Superior temporal gyrus (tissue), 1 donor: ENCODE data around the gene CPNE9.

ENCODE experiments used
- DNase-seq: peaks from one replicate; pipeline ENCODE4 v3.0.0-alpha.2; 2016; ENCODE audit errors: extremely low spot score

CPNE9 gene

DNA sequence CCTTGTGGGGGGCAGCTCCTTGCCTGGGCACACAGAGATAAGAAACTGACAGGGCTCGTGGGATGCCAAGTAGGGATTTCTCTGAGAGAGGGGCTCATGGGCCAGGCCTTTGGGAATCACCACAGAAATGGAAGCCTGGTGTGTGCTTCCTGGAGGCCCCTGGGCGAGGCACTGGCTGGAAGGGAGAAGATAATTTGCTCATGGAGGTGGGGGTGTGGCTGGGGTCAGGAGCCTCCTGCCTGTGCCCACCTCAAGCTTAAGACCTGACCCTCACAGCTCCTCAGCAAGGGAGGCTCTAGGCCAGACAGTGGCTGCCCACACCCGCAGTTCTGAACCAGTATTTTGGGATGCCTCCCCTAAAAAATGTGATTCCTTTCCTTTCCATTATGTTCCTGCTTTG lies 16.9 kb upstream of the CPNE9 start:
- DNase-seq, result no peak

DNA sequence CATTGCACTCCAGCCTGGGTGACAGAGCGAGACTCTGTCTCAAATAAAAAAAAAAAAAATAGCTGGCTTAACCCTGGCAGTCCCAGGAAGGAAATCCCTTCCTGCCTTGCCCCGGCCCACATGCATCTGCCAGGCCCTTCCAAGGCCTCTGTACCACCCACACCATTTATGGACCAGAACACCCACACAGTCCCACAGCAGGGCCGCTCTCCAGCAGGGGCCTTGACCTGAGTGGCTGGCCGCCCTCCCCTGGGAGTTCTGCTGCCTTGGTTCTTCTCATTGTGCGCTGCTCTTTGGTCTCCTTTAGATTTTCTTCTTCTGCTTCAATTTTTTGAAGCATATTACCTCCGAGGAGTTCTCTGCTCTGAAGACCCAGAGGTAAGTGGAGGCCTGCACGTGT lies 16.1 kb upstream of the CPNE9 start:
- no peak for DNase-seq

DNA sequence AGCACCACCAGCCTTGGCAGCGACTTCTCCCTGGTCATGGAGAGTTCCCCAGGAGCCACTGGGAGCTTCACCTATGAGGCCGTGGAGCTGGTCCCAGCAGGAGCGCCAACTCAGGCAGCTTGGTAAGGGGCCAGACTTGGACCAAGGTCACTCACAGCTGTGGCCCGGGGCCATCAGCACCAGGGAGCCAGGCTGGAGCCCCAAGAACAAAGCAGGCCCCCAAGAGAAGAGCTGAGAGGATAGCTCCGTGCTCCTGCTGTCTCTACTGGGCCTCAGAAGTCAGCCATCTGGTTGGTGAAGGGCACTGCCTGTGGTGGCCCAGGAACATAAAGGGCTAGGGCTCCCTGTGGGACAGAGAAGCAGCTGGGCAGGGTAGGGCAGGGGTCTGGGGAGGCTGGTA lies 14.7 kb upstream of the CPNE9 start:
- no peak for DNase-seq

DNA sequence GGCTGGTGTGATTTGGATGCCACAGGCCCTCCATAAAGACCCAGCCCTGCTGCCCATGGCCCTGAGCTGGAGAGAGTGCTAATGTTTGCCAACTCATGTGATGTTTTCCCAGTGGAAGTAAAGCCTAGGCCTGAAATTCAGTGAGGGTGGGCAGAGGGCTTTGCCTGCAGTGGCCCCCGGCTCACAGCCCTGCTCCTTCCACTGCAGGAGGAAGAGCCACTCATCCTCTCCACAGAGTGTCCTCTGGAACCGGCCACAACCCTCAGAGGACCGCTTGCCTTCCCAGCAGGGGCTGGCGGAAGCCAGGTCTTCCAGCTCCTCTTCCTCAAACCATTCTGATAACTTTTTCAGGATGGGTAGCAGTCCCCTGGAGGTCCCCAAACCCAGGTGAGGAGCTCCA lies 13.9 kb upstream of the CPNE9 start:
- DNase-seq, result no peak

DNA sequence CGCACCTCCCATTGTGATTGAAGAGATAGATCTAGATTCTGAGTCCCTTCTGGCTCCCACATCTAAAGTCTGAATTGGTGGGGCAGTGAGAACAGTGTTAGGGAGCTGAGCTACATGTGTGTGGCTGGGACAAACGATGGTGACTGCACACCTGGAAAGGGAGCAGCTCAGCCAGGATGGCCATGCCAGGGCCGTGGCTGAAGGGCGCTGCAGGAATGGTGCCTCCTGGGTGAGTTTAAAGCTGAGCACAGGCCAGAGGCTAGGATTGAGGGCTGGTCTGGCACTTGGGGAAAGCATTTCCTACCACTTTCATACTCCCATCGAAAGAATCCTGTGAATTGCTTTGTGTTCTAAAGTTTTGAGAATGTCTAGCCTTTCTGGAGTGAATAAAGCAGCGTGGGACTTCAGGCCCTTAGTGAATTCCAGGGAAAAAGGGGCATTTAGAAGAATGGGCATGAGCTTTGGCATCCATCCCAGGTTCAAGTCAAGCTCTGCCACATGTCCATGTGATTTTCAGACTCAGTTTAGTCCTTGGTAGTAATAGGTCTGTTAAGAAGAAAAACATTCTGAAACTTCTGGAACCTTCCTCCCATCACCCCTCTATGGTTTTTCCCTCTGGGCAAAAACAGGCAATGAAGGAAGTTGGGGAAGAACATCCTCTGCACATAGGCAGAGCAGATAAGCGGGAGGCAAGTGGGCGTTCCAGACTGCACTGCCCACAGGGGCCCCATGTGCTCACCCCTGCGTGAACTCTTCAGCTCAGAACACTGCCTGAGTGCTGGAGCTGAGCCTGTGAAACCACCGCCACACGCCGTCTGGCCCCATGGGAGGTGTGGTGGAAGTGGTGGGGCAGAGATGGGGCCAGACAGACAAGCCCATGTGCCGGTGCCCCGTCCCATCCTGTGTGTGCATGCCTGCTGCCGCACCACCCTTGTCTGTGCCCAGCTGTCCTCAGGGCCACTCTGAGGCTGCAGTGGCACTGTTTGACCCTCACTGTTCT lies 12.9 kb upstream of the CPNE9 start:
- no peak for DNase-seq

DNA sequence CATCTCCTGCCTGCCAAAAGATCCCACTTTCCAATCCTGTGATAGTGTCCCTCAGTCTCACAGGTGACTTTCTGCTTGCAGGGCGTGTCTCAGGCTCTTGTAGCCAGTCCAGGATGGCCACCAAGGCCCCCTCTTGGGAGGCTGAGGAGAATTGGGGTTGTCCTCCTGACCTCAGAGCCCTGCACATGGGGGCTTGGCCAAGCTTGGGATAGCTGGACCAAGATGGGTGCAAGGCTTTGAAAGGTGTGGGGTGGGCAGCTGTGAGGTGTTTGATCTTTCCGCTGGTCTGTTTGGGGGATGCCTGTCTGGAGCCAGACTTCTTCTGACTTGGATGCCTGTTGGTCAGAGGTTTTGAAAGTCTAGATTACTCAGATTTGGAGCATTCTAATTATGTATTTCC lies 12.0 kb upstream of the CPNE9 start:
- no peak for DNase-seq

DNA sequence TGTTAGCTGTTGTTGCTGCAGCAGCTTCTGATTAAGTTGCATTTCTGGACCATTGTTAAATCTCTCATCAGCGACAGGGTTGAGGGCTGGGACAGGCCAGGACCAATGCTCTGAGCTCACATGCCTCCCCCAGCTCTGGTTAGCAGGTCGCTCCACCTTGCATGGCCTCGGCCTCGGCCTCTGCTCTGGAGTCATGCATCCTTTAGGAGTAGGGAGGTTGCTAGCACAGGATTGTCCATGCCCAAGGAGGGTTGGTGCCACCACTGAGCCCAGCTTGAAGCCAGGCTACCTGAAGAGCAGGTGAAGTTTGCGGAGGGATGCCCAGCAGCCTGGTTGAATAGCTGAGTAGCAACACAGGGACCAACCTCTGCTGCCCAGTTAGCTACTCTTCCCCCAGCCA lies 11.2 kb upstream of the CPNE9 start:
- DNase-seq, result no peak

DNA sequence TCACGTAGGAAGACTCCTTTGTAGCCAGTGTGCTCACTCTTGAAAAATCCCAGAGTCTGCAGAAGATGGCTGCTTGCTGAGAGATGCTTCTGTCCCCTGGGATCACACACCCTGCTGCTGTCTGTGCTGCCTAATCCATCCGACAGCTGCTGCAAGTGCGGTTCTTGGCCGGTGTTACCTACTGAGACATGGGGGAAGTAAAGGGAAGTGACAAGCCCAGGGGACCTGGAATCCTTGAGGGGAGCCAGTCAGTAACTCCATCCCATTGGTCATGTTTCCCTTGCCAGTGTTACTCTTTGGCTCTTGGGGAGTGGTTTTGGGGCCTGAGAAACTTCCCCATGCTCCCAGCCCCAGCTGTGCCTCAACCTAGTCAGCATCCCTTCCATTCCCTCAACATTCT lies 8.3 kb upstream of the CPNE9 start:
- DNase-seq, result no peak

DNA sequence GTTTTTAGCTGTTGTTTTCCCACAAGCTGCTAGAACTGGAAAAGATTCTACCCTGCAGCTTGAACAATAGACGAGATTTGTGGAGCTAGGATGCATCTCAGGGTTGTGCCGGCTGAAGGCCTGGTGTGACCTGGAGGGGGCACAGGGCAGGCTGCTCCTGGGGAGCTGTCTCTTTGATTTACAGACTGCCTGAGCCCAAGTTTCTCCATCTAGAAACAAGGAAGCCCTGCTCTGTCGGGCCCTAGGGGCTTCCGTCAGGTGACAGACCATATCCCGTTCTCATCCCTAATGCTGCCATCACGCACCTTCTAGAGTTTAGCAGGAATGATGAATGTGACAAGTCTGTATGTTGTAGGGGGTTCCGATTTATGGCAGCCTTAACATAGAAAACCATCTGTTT lies 7.9 kb upstream of the CPNE9 start:
- DNase-seq, result no peak

DNA sequence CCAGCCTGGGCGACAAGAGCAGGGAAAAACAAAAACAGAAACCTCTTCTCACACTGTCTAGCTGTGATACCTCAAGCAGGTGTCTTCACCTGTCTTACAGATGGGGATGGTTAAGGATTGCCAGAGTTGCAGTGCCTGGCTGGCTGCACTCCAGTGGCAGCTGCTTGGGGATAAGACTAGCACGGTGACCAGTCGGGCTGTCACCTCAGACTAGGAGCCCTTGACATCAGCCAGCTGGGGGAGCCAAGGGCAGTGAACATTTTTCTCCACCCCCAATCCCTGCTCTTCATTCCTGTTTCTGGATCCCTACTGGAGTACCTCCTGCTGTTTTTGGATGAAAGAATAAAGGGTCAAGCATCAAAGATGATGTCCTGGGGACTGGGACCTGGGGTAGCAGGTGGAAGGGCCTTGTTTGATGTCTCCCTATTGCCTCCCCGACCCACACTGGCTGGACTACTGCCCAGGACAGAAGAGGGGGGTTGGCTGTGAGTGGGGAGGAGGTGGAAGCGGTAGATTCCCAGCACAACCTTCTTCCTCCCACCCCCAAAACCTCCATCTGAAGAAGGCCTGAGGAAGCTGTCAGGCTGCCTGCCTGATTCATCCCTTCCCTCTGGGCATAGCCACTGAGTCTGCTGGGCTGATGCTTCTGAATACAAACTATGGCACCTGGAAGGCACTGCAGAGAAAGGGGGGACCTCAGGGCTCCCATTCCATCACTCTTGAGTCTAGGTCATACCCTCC lies 7.0 kb upstream of the CPNE9 start:
- DNase-seq, result no peak

DNA sequence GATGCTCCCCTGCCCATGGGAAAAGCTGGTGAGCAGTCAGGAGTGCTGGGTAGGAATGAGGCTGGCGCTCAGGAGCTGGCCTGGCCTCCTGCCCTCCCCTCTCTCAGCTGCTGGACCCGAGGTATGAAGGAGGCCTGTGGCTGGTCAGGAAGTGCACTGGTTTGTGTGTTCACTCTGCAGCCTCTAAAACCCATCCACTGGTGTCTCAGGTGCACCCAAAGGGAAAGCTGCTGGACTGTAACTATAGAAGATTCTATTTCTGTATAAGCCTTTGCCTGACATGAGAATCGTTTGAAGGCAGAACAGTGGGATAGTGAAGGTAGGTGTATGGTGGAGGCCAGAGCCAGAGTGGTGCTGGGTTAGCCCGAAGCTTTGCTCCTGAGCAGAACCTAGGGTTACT lies 5.7 kb upstream of the CPNE9 start:
- no peak for DNase-seq

DNA sequence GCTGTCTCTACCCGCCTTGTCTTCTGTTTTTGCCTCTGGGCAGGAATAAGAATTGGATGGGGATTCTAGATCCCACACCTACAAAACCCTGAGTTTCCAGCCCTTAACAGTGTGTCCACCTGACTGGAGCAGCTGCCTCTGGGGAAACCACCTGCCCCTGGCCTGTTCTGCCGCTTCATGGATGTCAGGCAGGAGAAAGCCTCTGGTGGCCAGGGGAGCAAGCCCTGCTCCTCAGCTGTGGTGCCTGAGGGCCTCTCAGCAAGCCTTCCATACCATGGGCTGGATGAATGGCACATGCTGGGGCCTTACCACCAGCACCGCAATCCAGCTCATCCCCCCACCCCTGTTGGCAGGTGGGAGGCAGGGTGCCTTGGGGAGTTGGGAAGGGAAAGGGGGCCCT lies 5.3 kb upstream of the CPNE9 start:
- no peak for DNase-seq

DNA sequence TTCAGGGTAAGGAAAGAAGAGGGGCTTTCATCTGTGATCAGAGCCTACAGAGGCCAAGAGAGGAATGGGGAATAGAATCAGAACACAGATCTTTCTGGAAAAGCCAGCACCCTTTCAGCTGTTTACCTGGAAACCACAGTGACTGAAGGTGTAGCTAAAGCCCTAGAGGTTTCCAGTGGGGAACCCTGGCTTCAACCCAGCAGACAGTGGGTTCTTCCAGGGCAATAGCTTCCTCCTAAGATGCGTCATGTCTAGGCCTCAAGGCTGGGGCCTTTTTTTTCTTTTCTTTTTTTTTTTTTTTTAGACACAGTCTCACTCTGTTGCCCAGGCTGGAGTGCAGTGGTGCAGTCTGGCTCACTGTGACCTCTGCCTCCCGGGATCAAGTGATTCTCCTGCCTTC lies 3.1 kb upstream of the CPNE9 start:
- DNase-seq, result no peak

DNA sequence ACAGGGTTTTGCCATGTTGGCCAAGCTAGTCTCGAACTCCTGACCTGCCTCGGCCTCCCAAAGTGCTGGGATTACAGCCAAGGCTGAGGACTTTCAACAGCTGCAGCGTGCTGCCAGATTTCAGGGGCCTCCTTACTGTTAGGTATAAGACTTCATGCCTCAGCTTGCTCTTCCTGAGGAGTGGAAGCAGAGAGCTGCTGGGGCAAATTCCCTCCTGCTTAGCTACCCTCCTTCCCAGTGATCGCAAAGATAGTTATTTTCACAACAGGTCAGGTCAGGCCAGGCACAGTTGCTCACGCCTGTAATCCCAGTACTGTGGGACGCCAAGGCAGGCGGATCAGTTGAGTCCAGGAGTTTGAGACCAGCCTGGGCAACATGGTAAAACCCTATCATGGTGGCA lies 2.6 kb upstream of the CPNE9 start:
- no peak for DNase-seq

DNA sequence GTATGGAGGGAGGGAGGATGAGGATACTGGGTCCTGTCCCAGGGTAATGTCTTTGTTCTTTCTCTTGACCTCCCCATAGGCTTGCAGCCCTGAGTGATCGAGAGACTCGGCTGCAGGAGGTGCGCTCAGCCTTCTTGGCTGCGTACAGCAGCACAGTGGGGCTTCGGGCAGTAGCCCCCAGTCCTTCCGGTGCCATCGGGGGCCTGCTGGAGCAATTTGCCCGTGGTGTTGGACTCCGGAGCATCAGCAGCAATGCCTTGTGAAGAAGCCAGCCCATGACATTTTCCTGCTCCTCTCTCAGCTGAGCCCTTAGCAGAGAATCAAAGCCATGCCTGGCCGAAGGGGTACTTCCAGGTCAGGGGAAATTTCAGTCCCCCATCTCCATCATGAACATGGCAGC lies 1.9 kb upstream of the CPNE9 start:
- no peak for DNase-seq

DNA sequence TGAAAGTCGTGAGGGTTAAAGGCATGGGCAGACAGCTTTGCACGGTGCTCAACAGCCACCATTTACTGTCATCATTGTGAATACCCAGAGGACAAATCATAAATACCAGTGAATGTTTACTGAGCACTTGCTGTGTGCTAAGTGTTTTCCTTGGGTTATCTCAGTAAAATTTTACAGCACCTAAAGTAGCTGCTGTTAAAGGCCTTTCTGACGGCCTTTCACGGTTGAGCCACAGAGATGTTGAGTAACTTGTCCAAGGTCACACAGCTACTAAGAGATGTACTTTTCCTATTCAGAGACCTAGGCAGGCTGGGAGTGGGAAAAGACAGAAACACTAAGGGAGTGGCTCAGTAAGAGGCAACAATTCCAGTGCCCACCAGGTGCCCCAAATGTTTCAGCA lies 393 bp upstream of the CPNE9 start:
- no peak for DNase-seq

DNA sequence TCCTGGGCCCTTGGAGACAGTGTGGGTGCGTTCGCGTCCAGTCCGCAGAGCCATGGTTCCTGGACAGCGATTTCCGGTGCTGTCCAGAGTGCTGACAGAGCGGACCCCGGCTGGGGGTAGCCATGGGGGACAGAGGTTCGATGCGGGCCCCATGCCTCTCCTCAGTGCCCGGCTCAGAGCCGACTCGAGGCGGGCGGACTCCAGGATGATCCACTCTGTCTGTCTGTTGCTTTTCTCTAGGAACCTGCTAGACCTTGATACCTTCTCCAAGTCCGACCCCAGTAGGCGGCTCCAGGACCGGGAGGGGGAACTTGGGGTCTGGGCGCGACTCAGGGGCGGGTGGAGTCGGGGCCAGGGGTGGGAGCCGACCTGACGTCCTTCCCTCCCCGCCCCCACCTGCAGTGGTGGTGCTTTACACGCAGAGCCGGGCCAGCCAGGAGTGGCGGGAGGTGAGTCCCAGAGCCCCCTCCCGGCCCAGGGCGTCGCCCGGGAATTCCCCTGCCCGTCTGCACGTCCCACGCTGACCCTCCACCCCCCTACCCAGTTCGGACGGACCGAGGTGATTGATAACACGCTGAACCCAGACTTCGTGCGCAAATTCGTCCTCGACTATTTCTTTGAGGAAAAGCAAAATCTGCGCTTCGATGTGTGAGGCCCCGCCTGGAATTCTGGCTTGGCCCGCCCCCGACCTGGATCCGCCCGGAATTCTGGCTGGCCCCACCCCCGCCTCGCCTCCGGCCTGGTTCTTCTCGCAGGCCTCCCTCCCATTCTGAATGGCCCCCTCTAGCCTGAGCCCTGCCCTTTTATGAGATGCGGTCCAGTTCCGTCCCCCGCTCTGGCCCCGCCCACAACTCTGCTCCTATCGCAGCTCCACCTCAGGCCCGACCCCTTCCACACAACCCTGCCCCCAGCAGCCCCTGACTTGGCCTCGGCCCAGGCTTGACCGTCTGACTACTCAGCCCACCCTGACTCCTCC lies 1.0 kb downstream of the CPNE9 start:
- DNase-seq, result no peak

DNA sequence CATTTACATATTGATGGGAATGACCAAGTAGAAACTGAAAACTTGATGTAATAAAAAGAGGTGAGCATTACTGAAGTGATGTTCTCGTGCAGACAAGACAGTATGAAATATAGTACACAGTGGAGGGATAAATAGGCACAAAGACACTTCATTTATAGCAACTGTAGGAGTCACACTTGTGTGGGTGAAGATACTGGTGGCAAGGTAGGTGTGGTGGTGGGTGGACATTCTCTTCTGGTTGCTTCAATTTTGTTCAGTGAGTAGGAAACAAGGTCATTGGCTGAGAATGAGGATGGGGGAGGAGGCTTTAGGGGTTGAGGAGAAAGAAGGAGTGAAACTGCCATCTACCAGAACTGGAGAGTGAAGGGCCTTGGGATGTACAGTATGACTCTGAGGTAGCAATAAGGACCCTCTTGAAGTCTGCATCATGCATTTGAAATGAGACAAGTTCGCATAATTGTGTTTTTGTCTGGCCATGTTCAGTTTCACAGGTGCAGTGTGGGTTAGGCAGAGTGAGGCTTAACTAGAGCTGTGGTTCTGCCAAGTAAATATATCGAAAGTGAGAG lies 6.6 kb downstream of the CPNE9 start:
- no peak for DNase-seq

DNA sequence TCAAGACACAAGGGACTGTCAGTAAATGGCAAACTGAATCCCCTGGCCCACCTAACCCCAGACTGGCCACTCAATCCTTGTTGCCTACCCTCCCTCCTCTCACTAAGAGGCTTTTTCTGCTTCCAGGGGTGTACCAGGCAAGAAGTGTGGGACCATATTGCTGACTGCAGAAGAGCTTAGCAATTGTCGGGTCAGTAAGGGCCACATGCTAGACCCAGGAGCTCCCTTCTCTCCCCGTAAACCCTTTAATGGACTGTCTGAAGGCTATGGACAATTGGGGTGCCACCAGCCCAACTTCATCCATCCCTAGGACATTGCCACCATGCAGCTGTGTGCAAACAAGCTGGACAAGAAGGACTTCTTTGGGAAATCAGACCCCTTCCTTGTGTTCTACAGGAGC lies 8.8 kb downstream of the CPNE9 start:
- no peak for DNase-seq

DNA sequence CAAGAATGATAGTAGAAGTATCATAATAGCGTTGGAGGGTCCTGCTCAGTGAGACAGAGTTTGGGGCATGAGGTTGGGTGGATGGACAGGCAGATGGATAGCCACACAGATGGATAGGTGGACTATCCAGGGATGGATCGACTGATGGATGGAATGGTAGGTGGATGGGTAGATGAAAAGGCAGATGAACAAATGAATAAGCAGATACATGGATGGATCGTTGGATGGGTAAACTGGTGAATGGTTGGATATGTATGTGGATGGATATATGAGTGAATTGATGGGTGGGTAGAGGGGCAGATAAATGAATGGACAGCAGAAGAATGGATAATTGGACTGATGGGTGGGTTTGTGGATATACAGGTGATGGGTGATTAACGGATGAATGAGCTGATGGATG lies 9.5 kb downstream of the CPNE9 start:
- DNase-seq, result no peak

DNA sequence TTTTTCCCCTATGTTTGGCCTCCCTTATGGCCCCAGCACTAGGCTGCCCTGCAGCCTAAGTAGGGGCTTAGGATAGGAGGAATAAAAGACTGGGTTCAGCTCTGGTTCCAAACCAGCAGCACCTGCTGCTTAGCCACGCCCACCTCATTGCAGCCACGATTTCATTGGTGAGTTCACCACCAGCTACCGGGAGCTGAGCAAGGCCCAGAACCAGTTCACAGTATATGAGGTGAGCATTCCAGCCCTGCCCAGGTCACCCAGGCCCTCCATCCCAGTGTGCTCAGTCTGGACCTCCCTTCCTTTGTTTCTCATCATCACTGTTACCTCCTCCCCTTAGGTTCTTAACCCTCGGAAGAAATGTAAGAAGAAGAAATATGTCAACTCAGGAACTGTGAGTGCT lies 11.5 kb downstream of the CPNE9 start:
- DNase-seq, result no peak
